AG04449 (cell line): ENCODE measurements around the gene PLEKHJ1.

Source experiments
- CTCF ChIA-PET: fragments of 350-600 bp; formaldehyde crosslinking; extraction: SDS; loops from one replicate; lab custom pipeline; 2021; ENCODE audit warnings: antibody characterized with exemption; lab: Yijun Ruan, JAX
- POLR2A ChIA-PET: fragments of 400-600, 350-600 bp; formaldehyde crosslinking; extraction: SDS; loops from one replicate; lab custom pipeline; 2020; ENCODE audit warnings: antibody characterized with exemption, inconsistent platforms; lab: Yijun Ruan, JAX
- DNase-seq: peaks from one replicate; pipeline ENCODE4 v3.0.0-alpha.2; 2010; ENCODE audit warnings: low read depth, low spot score
- H3K4me3 ChIP-seq: 2 replicates; pipeline ENCODE4 v1.5.1; 2011; ENCODE audit warnings: low read depth, mild to moderate bottlenecking, control low read depth, low read length
- TF ChIP-seq, protein P1 (sequence below): IDR thresholded peaks from one replicate; pipeline ENCODE4 v1.5.1; 2011; ENCODE audit warnings: mild to moderate bottlenecking, moderate library complexity, low read length, control low read depth, inconsistent platforms; ENCODE audit not compliant: insufficient read depth; ENCODE audit errors: missing control alignments

Gene PLEKHJ1

GRCh38 chr19:2192862-2193261 lies 43.3 kb downstream of the PLEKHJ1 start:
- no peak overlapping the region for H3K4me3 ChIP-seq
- TF ChIP-seq, protein P1, sequence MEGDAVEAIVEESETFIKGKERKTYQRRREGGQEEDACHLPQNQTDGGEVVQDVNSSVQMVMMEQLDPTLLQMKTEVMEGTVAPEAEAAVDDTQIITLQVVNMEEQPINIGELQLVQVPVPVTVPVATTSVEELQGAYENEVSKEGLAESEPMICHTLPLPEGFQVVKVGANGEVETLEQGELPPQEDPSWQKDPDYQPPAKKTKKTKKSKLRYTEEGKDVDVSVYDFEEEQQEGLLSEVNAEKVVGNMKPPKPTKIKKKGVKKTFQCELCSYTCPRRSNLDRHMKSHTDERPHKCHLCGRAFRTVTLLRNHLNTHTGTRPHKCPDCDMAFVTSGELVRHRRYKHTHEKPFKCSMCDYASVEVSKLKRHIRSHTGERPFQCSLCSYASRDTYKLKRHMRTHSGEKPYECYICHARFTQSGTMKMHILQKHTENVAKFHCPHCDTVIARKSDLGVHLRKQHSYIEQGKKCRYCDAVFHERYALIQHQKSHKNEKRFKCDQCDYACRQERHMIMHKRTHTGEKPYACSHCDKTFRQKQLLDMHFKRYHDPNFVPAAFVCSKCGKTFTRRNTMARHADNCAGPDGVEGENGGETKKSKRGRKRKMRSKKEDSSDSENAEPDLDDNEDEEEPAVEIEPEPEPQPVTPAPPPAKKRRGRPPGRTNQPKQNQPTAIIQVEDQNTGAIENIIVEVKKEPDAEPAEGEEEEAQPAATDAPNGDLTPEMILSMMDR: no peak
- ChIA-PET CTCF (interaction anchor here (0.9 kb wide), 1 partner anchor 43 kb away, joined by 3 read pairs; the partner anchor contains the start of gene PLEKHJ1), POLR2A (no interaction called here)
- no peak for DNase-seq

DNA sequence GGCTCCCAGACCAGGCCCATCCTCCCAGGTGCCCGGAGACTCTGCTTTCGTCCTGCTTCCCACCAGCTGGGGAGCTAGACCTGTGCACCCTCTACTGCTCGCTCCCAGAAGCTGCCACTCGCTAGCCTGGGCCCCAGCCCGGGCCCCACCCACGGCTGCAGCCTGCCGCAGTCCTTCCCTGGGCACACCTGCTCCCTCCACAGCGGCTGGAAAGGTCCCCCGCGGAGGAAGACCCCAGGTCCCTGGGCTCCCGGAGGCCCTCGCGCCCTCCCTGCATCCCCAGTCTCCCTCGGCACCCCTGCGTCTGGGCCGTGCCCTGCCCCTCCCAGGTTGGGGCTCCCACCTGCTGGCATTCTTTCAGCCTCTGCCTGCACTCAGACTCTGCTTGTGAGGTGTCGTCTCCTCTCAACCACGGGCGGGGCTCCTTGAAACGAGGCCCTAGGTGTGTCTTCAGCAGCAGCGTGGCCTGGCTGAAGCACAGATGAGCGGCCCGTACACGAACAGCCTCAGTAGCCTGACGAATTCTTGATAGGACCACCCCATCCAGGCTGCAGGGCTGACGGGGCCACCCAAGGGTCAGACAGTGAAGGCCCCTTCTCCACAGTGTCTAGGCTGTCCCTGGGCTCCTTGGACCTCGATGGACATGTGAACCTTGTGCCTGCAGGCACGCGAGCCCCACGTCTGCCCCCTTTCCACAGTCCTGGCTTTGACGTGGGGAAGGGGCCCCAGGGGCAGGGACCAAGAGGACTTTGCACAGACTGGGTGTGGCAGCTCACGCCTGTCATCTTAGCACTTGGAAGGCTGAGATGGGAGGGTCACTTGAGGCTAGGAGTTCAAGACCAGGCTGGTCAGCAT lies 44.4 kb downstream of the PLEKHJ1 start:
- TF ChIP-seq, protein P1: no peak
- POLR2A ChIA-PET: no interaction called here
- H3K4me3 ChIP-seq: no peak overlapping the region
- no peak for DNase-seq
- CTCF ChIA-PET: interaction anchor here (0.9 kb wide), 1 partner anchor 44 kb away, joined by 3 read pairs; the partner anchor contains the start of gene PLEKHJ1

DNA sequence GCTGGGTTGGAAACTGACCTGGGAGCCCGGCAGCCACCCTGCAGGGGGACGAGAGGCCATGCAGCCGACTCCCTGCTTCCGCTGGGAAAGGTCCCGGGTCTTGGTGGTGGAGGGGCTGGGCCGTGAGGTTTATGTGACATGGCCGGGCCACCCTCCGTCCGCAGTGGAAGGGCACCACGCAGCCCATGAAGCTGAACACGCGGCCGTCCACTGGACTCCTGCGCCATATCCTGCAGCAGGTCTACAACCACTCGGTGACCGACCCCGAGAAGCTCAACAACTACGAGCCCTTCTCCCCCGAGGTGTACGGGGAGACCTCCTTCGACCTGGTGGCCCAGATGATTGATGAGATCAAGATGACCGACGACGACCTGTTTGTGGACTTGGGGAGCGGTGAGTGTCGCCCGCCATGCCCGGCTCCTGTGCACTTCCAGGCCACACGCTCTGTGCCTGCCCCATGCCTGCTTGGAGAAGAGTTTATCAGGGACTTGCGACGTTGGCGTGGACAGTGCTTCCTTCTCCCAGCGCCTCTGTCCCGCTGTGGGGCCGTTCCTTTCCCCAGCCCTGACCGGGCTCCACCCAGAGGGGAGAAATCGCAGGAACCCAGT lies 45.2 kb downstream of the PLEKHJ1 start:
- H3K4me3 ChIP-seq: no peak overlapping the region
- ChIA-PET POLR2A (no interaction called here), CTCF (no interaction called here)
- no peak for DNase-seq
- TF ChIP-seq, protein P1: no peak

DNA sequence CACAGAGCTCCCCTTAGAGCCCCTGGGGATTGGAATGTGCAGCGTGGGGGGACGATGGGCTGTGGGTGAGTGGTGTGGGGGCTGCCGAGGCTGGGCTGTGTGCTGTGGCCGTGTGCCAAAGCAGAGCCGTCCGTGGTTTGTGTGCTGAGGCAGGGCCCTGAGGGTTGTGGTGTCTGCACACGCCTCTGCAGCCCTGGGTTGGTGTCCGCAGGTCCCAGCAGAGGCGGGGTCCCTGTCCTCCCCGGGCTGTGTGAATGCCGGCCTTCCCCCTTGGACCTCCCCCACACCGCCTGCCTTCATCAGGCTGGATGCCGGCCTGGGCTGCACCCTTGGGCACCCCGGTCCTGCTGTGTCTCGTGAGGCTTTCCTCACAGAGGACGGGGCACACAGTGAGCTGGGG lies 46.2 kb downstream of the PLEKHJ1 start:
- DNase-seq: no peak
- ChIA-PET CTCF (interaction anchor here (1.0 kb wide), 1 partner anchor 46 kb away, joined by 3 read pairs; the partner anchor contains the start of gene PLEKHJ1), POLR2A (no interaction called here)
- TF ChIP-seq, protein P1: no peak
- no peak overlapping the region for H3K4me3 ChIP-seq

- TF ChIP-seq, protein P1: no peak
- CTCF ChIA-PET: no interaction called here
- H3K4me3 ChIP-seq: no peak overlapping the region
- DNase-seq: no peak
- POLR2A ChIA-PET: no interaction called here
Observed at GRCh38 chr19:2188708-2189385, 47.3 kb downstream of the PLEKHJ1 start.
